ENCODE measurements around the gene EVC2.

Gene EVC2

DNA sequence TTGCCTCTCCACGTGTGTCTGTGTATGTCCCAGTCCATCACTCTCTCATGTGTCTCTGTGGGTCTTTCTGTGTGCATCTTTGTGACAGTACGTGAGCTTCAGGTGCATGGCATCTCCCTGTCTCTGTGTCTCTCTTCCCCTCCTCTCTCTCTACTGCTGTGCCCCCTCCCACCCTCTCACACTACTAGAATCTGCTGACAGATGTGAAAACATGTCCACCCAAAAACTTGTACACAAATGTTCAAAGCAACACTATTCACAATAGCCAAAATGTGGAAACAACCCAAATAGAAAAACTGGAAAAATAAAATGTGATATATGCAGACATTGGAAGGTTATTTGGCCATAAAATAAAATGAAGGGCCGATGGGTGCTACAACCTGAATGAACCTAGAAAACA lies 12.6 kb upstream of the EVC2 start:
- Histone ChIP-seq H4K8ac (ENCODE audit: low read depth, low read length) (no peak overlapping the region), H2BK15ac (ENCODE audit: low read length) (no peak overlapping the region), H3K79me1 (ENCODE audit: low read depth, low read length) (no peaks in the 10 kb centered on the region), H3K9ac (ENCODE audit: low read depth, low read length, poor library complexity) (no peak overlapping the region), H2BK12ac (ENCODE audit: low read length) (no peak overlapping the region), H3K14ac (ENCODE audit: low read length) (no peak overlapping the region), H3K9me3 (replicated peaks in 1 of 2; ENCODE audit: control insufficient read depth in 2 of 2, insufficient read depth in 1 of 2, low read depth in 1 of 2, low read length in 2 of 2) (peaks cover 0 to 3% of the 10 kb centered on the region in 2 donors), H3K4me1 (ENCODE audit: control insufficient read depth in 2 of 2, insufficient read depth in 1 of 2, low read depth in 1 of 2, low read length in 2 of 2) (peaks cover 0 to 2% of the 10 kb centered on the region in 2 donors), H2AFZ (ENCODE audit: low read length) (no peak overlapping the region), H3K18ac (ENCODE audit: low read length) (no peak overlapping the region), H2AK5ac (ENCODE audit: low read depth, low read length) (no peak overlapping the region), H3K4me2 (ENCODE audit: insufficient read depth, low read length, poor library complexity, severe bottlenecking) (no peak overlapping the region), H3K36me3 (replicated peaks in 1 of 2; ENCODE audit: control insufficient read depth in 2 of 2, insufficient read depth in 2 of 2, low read length in 2 of 2) (peaks cover 3 to 11% of the 10 kb centered on the region in 2 donors), H3K4me3 (ENCODE audit: low read length in 2 of 2) (no peak overlapping the region), H2BK5ac (ENCODE audit: low read length) (no peak overlapping the region), H3K4ac (ENCODE audit: low read length) (no peak overlapping the region), H3K27ac (replicated peaks; ENCODE audit: low read length) (no peak overlapping the region), H3K23ac (ENCODE audit: low read depth, low read length, poor library complexity) (no peak overlapping the region), H3K27me3 (ENCODE audit: control insufficient read depth in 3 of 3, insufficient read depth in 3 of 3, low read depth in 1 of 3, low read length in 3 of 3) (no peaks in the 10 kb centered on the region), H2BK120ac (ENCODE audit: low read depth, low read length) (no peak overlapping the region), H4K91ac (ENCODE audit: low read depth, low read length, poor library complexity) (no peak overlapping the region)
- no peak for DNase-seq (ENCODE audit: low spot score)
- no CpG with 5 or more reads among the region's 3 CpGs for WGBS, 2 donors (ENCODE audit: extremely low coverage in 2 of 2, insufficient read length in 2 of 2, insufficient replicate concordance in 1 of 2)

DNA sequence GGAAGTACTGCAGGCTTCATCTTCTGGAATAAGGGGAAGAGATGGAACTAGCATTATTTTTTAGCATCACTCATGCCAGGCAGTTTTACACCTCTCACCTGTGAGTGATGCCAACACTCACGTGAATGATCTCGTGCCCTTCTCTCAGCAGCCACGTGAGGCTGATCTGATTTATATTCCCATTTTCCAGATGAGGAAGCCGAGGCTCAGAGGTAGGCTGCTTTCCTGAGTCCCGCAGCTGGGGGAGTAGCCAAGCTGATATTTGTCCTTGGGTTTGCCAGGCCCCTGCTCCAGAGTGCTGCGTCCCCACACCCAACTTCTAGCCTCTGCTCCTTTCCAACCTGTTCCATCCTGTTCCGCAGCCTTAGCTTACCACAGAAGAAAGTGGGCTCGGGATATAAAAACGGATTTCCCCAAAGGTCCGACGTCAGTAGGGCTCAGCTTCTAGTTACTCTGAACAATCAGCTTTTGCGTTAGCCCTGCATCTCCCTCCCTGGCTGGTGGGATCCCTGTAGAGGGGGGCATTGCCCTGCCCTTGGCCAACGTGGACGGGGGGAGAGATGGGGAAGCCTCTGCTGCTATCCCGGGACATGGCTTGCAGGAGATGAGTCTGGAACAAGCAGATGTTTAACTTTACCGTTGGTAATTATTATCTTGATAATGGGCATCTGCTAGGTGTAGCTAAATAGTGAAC lies 11.9 kb upstream of the EVC2 start:
- no peak for DNase-seq (ENCODE audit: low spot score)
- no CpG with 5 or more reads among the region's 16 CpGs for WGBS, 2 donors (ENCODE audit: extremely low coverage in 2 of 2, insufficient read length in 2 of 2, insufficient replicate concordance in 1 of 2)
- no peaks in the 10 kb centered on the region for H3K79me1 ChIP-seq (ENCODE audit: low read depth, low read length)

GRCh38 chr4:5719350-5720055 lies 11.1 kb upstream of the EVC2 start:
- Histone ChIP-seq H4K91ac (ENCODE audit: low read depth, low read length, poor library complexity) (no peak overlapping the region), H3K9me3 (replicated peaks in 1 of 2; ENCODE audit: control insufficient read depth in 2 of 2, insufficient read depth in 1 of 2, low read depth in 1 of 2, low read length in 2 of 2) (peaks cover 0 to 10% of the 10 kb centered on the region in 2 donors), H3K27ac (replicated peaks; ENCODE audit: low read length) (no peak overlapping the region)

More for the DNA sequence above, 11.9 kb upstream of the EVC2 start:
- Histone ChIP-seq H3K27ac (replicated peaks; ENCODE audit: low read length) (no peak overlapping the region), H3K18ac (ENCODE audit: low read length) (no peak overlapping the region), H3K4me1 (ENCODE audit: control insufficient read depth in 2 of 2, insufficient read depth in 1 of 2, low read depth in 1 of 2, low read length in 2 of 2) (peaks cover 0 to 2% of the 10 kb centered on the region in 2 donors), H4K8ac (ENCODE audit: low read depth, low read length) (no peak overlapping the region), H3K36me3 (replicated peaks in 1 of 2; ENCODE audit: control insufficient read depth in 2 of 2, insufficient read depth in 2 of 2, low read length in 2 of 2) (peaks cover 3 to 10% of the 10 kb centered on the region in 2 donors), H2BK12ac (ENCODE audit: low read length) (no peak overlapping the region), H3K9me3 (replicated peaks in 1 of 2; ENCODE audit: control insufficient read depth in 2 of 2, insufficient read depth in 1 of 2, low read depth in 1 of 2, low read length in 2 of 2) (peaks cover 0 to 4% of the 10 kb centered on the region in 2 donors), H2BK5ac (ENCODE audit: low read length) (no peak overlapping the region), H2BK15ac (ENCODE audit: low read length) (no peak overlapping the region), H3K4ac (ENCODE audit: low read length) (no peak overlapping the region), H2AFZ (ENCODE audit: low read length) (no peak overlapping the region), H2BK120ac (ENCODE audit: low read depth, low read length) (no peak overlapping the region), H2AK5ac (ENCODE audit: low read depth, low read length) (no peak overlapping the region), H3K23ac (ENCODE audit: low read depth, low read length, poor library complexity) (no peak overlapping the region), H4K91ac (ENCODE audit: low read depth, low read length, poor library complexity) (no peak overlapping the region), H3K9ac (ENCODE audit: low read depth, low read length, poor library complexity) (no peak overlapping the region), H3K4me3 (ENCODE audit: low read length in 2 of 2) (no peak overlapping the region), H3K14ac (ENCODE audit: low read length) (no peak overlapping the region), H3K27me3 (ENCODE audit: control insufficient read depth in 3 of 3, insufficient read depth in 3 of 3, low read depth in 1 of 3, low read length in 3 of 3) (no peaks in the 10 kb centered on the region), H3K4me2 (ENCODE audit: insufficient read depth, low read length, poor library complexity, severe bottlenecking) (no peak overlapping the region)

DNA sequence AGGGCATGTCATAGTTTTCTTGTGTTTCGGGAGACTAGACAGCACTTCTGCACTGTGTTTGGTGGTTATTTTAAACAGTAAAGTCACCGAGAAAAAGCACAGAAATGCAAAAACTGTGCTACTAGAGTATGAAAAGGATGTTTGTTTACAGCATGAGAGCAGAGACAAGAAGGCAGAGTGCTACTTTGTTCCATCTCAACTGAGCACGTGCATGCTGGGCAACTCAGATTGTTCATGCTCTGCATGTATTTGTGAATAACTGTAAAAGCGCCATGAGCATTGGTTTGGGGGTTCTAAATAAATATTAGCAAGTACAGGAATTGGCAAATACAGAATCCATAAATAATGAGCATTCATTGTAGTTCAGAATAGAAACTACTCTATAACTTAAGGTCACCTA lies 10.1 kb upstream of the EVC2 start:
- no peaks in the 10 kb centered on the region for H3K27me3 ChIP-seq (ENCODE audit: control insufficient read depth in 3 of 3, insufficient read depth in 3 of 3, low read depth in 1 of 3, low read length in 3 of 3)
- no peak overlapping the region for H3K27ac ChIP-seq (replicated peaks; ENCODE audit: low read length)
- peaks cover 2% of the 10 kb centered on the region for H3K79me1 ChIP-seq (ENCODE audit: low read depth, low read length)
- no peak overlapping the region for H3K23ac ChIP-seq (ENCODE audit: low read depth, low read length, poor library complexity)
- H3K4me3 ChIP-seq (ENCODE audit: low read length in 2 of 2) = no peak overlapping the region
- no peak overlapping the region for H3K4ac ChIP-seq (ENCODE audit: low read length)
- no peak overlapping the region for H2BK5ac ChIP-seq (ENCODE audit: low read length)
- no peak overlapping the region for H2BK12ac ChIP-seq (ENCODE audit: low read length)
- peaks cover 0 to 13% of the 10 kb centered on the region in 2 donors for H3K9me3 ChIP-seq (replicated peaks in 1 of 2; ENCODE audit: control insufficient read depth in 2 of 2, insufficient read depth in 1 of 2, low read depth in 1 of 2, low read length in 2 of 2)
- no peak overlapping the region for H2AK5ac ChIP-seq (ENCODE audit: low read depth, low read length)
- WGBS, 2 donors (ENCODE audit: extremely low coverage in 2 of 2, insufficient read length in 2 of 2, insufficient replicate concordance in 1 of 2) = no CpG with 5 or more reads among the region's 4 CpGs
- no peak overlapping the region for H2AFZ ChIP-seq (ENCODE audit: low read length)
- H3K4me2 ChIP-seq (ENCODE audit: insufficient read depth, low read length, poor library complexity, severe bottlenecking) = no peak overlapping the region
- no peak overlapping the region for H2BK120ac ChIP-seq (ENCODE audit: low read depth, low read length)
- DNase-seq (ENCODE audit: low spot score) = no peak
- no peak overlapping the region for H3K14ac ChIP-seq (ENCODE audit: low read length)
- peaks cover 5 to 10% of the 10 kb centered on the region in 2 donors for H3K36me3 ChIP-seq (replicated peaks in 1 of 2; ENCODE audit: control insufficient read depth in 2 of 2, insufficient read depth in 2 of 2, low read length in 2 of 2)
- H4K8ac ChIP-seq (ENCODE audit: low read depth, low read length) = no peak overlapping the region
- H3K4me1 ChIP-seq (ENCODE audit: control insufficient read depth in 2 of 2, insufficient read depth in 1 of 2, low read depth in 1 of 2, low read length in 2 of 2) = peaks cover 0 to 2% of the 10 kb centered on the region in 2 donors
- H3K9ac ChIP-seq (ENCODE audit: low read depth, low read length, poor library complexity) = no peak overlapping the region
- no peak overlapping the region for H2BK15ac ChIP-seq (ENCODE audit: low read length)
- no peak overlapping the region for H3K18ac ChIP-seq (ENCODE audit: low read length)
- no peak overlapping the region for H4K91ac ChIP-seq (ENCODE audit: low read depth, low read length, poor library complexity)

More at GRCh38 chr4:5719350-5720055, 11.1 kb upstream of the EVC2 start:
- Histone ChIP-seq H3K4me1 (ENCODE audit: control insufficient read depth in 2 of 2, insufficient read depth in 1 of 2, low read depth in 1 of 2, low read length in 2 of 2) (peaks cover 0 to 2% of the 10 kb centered on the region in 2 donors), H4K8ac (ENCODE audit: low read depth, low read length) (no peak overlapping the region), H2AK5ac (ENCODE audit: low read depth, low read length) (no peak overlapping the region), H2BK5ac (ENCODE audit: low read length) (no peak overlapping the region), H3K14ac (ENCODE audit: low read length) (no peak overlapping the region), H2BK120ac (ENCODE audit: low read depth, low read length) (no peak overlapping the region), H3K23ac (ENCODE audit: low read depth, low read length, poor library complexity) (no peak overlapping the region), H3K4ac (ENCODE audit: low read length) (no peak overlapping the region), H3K9ac (ENCODE audit: low read depth, low read length, poor library complexity) (no peak overlapping the region), H3K4me2 (ENCODE audit: insufficient read depth, low read length, poor library complexity, severe bottlenecking) (no peak overlapping the region), H3K79me1 (ENCODE audit: low read depth, low read length) (no peaks in the 10 kb centered on the region), H3K18ac (ENCODE audit: low read length) (no peak overlapping the region), H2BK12ac (ENCODE audit: low read length) (no peak overlapping the region), H2BK15ac (ENCODE audit: low read length) (no peak overlapping the region), H3K27me3 (ENCODE audit: control insufficient read depth in 3 of 3, insufficient read depth in 3 of 3, low read depth in 1 of 3, low read length in 3 of 3) (no peaks in the 10 kb centered on the region), H3K4me3 (ENCODE audit: low read length in 2 of 2) (no peak overlapping the region), H3K36me3 (replicated peaks in 1 of 2; ENCODE audit: control insufficient read depth in 2 of 2, insufficient read depth in 2 of 2, low read length in 2 of 2) (peaks cover 3 to 10% of the 10 kb centered on the region in 2 donors), H2AFZ (ENCODE audit: low read length) (no peak overlapping the region)
- WGBS, 2 donors (ENCODE audit: extremely low coverage in 2 of 2, insufficient read length in 2 of 2, insufficient replicate concordance in 1 of 2) = no CpG with 5 or more reads among the region's 7 CpGs
- no peak for DNase-seq (ENCODE audit: low spot score)

All from neuronal stem cell (in vitro differentiated cells).